HT-29 (cell line): ENCODE results near the gene RXFP4. TPM values are rescaled to one million over a fixed set of nuclear protein-coding genes. Genes with fewer than 3 reads are reported as not detected.
"Not testable (repeated sequence)": the region's sequence is repeated elsewhere in the genome, so short reads cannot be mapped to it uniquely, and the experiment has no call there.

Experiments
- DNase-seq: peaks from one replicate; pipeline ENCODE4 v3.0.0-alpha.2; 2015; ENCODE audit warnings: low spot score
- total RNA-seq: library from RNA; depleted of rRNA; stranded (reverse); fragments of >200 nt; shearing (Covaris generic); gene quantifications from 2 replicates; pipeline ENCODE4 v1.2.3, GENCODE V29; 2014

Gene RXFP4
- total RNA-seq, 1 experiment from 2014 or later, result 3.1 TPM

DNA sequence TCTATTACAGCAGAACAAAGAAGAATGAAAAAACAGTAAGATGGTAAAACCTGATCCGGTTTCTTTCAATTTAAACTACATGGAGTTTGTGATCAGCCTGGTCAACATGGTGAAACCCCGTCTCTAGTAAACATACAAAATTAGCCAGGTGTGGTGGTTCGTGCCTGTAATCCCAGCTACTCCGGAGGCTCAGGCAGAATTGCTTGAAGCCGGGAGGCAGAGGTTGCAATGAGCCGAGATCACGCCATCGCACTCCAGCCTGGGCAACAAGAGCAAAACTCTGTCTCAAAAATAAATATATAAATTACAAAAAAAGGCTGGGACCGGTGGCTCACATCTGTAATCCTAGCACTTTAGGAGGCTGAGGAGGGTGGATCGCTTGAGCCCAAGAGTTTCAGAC lies 10.7 kb upstream of the RXFP4 start:
- not testable (repeated sequence) for DNase-seq

DNA sequence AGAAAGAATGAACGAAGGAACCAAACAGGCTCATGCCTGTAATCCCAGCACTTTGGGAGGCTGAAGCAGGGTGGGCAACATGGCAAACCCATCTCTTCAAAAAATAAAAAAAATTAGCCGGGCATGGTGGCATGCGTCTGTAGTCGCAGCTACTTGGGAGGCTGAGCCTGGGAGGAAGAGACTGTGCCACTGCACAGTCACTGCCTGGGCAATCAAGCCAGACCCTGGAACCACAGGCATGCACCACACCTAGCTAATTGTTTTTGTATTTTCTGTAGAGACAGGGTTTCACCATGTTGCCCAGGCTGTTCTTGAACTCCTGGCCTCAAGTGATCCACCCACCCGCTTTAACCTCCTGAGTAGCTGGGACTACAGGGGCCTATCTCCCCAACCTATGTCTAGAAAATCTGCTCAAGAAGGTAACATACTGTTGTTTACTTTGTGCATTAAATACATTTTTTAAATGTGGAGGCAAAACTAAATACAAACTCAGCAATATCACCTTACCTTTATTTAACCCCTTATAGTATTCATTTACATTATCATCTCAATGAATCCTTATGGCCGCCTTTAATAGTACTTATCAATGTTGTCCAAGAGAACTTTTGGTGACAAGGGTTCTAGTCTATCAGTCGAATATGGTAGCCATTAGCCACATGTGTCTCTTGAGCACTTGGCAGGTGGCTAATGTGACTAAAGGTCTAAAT lies 10.0 kb upstream of the RXFP4 start:
- no peak for DNase-seq

DNA sequence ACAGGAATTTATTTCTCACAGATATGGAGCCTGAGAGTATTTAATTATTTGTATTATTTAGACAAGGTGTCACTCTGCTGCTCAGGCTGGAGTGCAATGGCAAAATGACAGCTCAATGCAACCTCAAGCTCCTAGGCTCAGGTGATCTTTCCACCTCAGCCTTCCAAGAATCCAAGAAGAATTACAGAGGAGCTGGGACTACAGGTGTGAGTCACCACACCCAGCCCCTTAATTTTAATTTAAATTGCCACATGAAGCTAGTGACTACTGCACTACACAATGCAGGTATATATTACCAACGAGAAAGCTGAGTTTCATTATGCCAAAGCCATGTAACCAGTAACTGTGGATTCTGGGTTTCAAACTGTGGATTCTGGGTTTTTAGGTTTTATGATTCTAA lies 9.4 kb upstream of the RXFP4 start:
- no peak for DNase-seq

DNA sequence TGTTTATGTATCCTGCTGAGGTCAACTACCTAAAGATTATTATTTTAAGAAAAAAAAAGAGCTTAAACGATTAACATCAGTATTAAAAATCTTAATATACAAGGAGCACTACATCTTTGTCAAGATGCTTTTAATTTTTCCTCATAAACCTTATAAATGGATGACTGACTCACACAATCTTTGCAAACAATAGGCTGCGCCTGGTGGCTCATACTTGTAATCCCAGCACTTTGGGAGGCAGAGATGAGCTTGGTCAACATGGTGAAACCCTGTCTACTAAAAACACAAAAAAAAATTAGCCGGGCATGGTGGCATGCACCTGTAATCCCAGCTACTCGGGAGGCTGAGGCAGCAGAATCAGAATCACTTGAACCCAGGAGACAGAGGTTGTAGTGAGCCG lies 9.0 kb upstream of the RXFP4 start:
- DNase-seq, result no peak

DNA sequence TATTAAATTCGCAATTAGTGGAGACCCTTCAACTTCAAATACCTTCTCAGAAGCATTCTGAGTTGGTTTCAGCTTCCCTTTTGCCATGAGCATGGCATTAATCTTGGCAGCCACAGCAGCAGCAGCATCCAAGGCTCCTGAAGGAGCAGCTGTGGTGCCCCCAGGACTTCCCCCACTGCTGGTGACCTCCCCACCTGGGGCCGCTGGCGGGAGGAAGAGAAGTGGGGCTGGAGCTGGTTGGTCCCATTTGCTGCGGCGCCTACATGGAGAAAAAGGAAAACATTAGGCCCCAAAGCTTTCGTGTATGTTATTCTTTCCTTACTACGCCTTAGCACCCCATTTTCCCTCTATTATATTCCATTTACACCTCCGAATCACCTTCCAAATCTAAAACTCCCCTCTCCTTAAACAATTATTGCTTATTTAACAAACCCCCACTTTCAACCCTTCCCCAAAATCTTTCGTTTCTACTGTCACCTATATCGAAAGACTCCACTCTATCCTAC lies 7.8 kb upstream of the RXFP4 start:
- DNase-seq, result no peak

DNA sequence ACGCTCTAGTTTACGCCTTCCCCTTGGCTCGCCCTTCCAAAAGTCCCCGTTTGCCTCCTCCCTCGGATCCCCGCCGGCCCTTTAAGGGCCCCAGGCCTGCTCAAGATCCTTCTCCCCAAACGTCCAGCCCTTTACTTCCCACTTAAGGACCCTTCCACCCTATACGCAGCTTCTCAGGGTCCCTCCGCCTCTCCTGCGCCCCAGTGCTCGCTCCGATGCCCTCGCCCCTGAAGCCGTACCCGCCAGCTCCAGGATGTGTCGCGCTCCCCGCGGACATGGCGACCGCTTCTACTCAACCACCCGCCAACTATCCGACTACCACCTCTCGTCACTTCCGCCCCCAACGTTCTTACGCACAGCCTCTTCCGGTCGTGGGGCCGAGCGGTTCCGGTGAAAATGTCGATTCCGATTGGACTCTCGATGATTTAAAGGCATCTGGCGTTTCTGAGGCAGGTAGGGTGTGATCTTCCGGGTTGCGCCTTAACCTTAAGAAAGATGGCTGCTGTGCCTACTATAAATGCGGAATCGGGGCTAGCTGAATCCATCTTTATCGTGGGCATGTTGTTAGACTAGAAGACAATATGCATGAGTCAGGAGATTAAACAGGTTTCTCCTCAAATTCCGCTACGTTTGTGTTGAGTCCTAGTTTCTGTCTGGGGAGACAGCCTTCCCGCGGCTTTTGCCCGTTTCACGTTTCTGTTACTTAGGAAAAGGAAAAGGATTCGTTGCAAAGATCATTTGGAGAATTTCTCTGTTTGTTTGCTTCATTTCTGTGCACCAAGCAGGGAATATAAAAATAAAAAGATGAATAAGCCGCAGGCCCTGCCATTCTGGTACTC lies 7.1 kb upstream of the RXFP4 start, which contains the start of gene KHDC4:
Gene KHDC4 (minus strand): TSS at position 317 of the 839 bp plus-strand sequence. CDS start 40 bp downstream, at position 277.
- DNase-seq, result peak; percentile 98

DNA sequence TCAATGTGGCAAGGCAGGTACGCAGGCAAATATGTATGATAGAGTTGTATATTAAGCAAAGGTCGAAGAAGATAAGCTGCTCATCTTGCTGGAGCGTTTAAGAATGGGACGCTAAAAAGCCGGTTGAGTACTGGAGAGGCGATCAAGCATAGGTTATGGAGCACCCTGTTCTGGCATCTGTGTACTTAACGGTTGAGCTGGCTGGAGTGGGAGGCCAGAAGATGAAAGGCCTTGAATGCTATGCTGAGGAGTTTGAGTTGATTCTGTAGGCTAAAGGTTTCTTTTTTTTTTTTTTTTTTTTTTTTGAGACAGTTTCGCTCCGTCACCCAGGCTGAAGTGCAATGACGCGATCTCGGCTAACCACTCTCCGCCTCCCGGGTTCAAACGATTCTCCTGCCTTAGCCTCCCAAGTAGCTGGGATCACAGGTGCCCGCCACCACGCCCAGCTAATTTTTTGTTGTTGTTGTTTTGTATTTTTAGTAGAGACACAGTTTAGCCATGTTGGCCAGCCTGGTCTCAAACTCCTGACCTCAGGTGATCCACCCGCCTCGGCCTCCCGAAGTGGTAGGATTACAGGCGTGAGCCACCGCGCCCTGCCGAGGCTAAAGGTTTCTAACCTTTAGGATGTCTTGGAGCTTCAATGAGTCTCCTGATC lies 6.4 kb upstream of the RXFP4 start:
- no peak for DNase-seq

DNA sequence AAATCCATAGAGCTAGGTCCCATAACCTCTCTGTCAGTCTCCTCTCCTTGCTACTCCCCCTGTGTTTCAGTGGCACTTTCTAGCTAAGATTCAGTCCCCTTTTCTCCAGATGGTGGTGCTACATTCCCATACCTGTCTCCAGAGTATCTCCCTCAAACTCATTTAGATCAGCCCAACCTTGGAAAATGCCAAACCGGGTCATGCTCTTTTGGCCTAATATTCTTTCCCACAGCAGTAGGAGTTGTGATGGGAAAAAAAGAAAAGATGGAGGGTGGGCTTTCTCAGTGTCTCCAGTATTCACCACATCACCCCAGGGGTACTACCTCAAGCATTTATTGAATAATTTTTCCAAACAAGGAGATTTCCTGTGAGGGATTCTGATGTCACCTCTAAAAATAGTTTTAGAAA lies 3.2 kb upstream of the RXFP4 start:
- DNase-seq, result peak; percentile 79

DNA sequence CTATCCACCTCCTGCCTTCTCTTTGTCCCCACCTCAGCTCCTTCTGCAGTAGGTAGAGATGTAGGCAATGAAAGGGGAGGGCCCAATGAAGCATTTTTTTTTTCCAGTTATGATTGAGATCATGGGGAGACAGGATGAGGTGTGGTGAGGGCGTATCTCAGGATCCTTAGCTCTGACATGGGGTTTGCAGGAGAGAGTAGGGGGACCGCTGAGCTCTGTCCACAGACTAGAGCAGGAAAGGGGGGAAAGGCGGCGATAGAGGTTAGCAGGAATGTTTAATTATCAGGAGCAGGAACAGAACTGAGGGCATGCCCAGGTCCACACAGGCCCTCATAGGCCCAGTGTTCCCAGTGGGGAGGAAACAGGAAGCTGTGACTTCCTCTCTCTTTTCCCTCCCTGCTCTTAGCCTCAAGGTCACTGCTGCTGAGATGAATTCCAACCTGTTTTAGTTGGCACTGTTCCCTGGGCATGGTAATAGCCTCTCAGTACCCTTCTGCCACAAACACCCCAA lies 901 bp upstream of the RXFP4 start:
- DNase-seq, result peak; percentile 88

DNA sequence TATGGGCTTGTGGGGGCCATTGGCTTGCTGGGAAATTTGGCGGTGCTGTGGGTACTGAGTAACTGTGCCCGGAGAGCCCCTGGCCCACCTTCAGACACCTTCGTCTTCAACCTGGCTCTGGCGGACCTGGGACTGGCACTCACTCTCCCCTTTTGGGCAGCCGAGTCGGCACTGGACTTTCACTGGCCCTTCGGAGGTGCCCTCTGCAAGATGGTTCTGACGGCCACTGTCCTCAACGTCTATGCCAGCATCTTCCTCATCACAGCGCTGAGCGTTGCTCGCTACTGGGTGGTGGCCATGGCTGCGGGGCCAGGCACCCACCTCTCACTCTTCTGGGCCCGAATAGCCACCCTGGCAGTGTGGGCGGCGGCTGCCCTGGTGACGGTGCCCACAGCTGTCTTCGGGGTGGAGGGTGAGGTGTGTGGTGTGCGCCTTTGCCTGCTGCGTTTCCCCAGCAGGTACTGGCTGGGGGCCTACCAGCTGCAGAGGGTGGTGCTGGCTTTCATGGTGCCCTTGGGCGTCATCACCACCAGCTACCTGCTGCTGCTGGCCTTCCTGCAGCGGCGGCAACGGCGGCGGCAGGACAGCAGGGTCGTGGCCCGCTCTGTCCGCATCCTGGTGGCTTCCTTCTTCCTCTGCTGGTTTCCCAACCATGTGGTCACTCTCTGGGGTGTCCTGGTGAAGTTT lies 550 bp downstream of the RXFP4 start:
- no peak for DNase-seq

DNA sequence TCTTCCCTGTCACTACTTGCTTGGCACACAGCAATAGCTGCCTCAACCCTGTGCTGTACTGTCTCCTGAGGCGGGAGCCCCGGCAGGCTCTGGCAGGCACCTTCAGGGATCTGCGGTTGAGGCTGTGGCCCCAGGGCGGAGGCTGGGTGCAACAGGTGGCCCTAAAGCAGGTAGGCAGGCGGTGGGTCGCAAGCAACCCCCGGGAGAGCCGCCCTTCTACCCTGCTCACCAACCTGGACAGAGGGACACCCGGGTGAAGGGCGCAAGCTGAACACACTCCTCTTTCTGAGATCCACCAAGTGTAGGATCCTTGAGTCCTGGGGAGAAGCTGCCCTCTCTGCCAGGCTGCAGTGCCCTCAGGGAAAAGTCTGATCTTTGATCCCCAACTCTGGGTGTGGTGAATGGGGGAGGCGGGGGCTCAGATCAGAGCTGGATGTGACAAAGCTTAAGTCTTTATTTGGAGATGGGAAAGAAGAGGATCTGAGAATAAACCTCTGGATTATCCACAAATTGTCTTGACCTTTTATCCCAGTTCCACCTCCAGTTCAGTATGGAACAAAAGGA lies 1.2 kb downstream of the RXFP4 start:
- peak; percentile 53 for DNase-seq

DNA sequence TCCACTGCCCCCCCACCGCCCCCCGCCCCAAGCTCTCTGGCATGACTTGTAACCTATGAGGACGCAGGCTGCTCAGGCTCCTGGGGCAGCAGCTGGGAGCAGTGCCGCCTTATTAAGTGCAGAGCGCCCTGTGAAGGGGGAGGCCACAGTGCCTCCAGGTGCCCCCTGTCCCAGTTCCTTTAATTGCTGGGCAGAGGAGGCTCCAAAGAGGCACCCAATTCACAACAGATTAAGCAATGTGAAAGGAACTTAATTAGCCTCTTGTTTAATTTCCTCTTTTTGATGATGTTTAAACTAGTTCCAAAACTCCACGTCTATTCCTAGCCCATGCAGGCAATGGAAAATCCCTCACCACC lies 3.0 kb downstream of the RXFP4 start:
- DNase-seq, result no peak

DNA sequence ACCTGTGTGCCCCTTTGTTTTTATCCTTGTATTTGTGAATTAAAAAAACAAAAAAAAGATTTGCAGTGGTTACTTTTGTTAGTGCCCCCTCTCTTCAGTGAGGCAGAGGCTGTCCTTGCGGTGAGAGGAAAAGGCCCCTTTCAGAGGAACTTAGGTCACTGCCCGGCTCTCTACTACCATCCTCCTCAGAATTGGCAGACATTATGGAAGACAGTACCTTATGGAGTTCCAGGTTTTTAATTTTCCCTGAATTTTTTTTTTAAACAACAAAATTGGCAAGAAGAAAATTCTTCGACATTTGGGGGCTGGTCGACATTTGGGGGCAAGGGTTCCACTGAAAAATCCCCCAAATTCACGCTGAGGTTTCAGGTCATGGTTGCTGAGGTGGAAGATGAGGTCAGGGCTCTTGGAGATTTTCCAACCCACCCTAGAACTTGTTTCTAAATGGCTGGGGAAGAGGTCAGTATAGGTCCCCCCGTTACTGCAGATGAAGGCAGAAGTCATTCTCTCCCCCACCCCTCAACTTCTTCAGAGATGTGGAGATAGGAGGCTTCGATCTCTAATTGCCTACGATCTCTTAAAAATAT lies 5.3 kb downstream of the RXFP4 start:
- DNase-seq, result no peak

DNA sequence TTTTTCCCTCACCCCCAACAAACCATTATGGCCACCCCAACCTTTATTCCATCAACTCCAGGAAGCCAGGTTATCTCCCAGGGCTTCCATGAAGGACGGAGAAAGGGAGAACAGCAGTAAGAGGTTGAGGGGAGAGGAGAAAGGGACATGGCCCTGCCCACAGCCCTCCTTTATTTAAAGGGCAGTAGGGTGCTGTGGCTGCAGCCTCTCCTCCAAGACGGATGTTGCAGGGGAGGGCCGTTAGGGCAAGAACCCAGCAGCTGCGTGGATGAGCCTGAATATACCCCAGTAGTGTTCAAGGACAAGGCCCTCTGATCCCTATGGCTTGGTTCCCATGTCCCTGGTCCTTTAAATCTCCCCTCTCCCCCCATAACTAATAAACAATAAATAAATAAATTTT lies 5.9 kb downstream of the RXFP4 start:
- DNase-seq, result no peak

DNA sequence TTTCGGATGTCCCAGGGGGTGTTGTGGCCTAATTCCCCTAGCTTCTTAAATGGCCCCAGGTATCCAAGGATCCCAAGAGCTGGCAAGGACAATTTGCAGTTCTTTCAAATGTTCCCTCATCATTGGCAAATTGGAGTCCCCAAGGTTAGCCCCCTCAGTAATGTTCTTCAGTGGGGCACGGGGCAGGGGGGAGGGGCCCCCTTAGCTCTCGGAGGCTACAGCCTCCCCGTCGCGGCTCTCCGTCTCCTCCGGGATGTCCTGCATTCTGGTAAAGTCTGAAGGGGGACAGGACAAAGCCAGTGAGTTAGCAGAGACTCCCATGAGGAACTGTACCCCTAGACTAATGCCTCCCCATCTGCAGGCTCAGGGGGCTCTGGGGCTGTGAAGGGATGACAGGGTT lies 6.3 kb downstream of the RXFP4 start:
- no peak for DNase-seq

DNA sequence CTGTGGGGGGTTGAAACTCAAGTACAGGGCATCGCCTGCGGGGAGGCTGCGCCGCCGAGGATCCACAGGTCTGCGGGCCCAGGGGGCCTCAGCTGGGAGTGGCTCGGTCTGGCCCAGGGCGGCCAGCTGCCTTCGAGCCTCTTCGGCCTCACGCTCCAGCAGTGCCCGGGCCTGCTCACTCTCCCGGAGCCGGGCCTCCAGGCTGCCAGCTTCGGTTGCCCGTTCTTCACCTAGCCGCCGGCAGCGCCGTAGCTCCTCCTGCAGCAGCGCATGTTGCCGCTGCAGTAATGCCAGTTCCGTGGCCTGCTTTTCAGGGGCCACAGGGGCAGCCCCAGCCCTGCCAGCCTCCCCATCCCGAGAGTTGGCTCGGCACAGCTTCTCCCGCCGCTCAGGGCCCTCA lies 9.4 kb downstream of the RXFP4 start:
- DNase-seq, result no peak

DNA sequence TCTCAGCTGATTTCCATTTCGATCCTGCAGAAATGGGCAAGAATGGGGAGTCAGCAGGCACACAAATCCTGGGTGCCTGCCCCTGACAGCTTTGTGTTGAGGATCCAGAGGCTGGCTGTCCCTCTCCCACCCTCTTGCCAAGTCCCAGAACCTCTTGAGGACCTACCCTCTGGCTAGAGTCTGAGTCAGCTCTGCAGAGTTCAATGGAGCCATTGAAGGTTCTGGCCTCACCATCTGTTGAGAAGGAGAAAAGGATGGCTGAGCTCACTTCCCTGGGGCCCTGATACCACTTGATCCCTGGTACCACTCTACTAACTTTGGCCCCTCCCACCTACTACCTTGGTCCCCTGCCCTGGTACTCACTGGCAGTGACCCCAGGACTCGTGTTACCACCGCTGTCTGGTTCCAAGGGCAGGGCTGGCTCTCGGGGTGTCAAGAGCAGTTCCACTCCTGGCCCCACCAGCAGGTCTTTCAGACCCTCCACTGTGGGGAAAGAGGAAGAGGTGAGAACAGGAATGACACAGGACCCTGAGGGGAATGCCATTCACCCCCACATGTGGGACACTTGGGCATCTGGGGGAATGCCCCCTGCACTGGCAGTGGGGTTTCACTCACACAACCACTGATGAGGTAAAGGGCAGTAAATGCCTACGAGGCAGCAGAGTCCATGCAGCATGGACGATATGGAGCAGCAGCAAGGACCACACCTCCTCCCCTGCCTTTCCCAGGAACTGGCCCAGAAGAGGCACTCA lies 10.5 kb downstream of the RXFP4 start:
- no peak for DNase-seq

DNA sequence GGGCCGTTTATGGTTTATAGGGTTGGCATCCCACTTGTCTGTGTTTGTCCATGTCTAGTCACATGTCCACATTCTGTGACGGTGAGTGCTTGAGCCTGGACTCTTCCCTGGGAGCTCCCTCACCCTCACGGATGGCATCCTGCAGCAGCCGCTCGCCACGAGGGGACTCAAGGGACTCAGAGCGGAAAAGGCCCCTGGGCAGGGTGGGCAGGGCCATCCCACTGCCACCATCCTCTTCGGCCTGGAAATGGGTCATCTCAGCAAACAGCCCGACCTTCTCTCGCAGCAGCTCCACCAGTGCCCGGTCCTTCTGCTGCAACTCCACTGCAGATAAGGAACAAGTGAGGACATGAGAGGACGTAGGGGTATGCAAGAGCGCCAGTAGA lies 11.1 kb downstream of the RXFP4 start:
- no peak for DNase-seq

DNA sequence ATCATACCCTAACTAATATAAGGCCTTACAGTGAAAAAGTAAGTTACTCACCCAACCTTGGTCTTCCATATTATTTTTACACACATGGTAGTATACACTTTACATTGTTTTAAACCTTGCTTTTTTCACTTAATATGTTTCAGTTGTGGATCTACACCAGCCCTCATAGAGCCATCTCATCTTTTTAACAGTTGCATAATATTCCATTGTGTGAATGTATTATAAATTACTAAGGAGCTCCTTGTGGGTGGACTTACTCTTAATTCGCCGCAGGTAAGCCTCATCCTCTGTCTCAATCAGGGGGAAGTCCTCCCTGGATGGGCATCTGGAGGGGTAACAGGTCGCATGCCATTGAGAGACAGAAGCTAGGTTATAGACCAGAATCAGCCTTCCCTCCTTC lies 13.2 kb downstream of the RXFP4 start:
- DNase-seq, result no peak

DNA sequence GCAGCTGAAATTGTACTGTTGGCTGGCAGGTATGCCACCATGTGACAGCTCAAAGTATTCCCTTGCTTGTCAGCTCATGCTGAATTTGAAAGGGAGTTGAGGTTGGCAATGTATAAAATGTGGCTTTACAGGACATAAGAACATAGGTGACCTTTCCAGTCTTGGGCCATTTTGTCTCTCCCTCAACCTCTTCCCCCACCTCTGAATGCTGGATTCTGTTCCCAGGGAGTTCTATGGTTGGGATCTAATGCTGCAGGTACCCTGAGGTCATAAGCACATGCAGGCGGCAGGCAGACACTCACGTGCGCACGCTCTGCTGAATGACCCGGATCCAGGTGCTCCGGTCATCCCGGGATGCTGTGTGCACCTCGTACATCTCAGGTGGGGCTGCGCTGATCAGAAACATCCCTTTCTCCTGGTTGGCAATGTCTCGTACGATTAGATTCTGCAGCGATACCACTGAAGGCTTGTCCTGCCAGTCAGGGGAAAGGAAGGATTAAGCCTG lies 16.0 kb downstream of the RXFP4 start:
- no peak for DNase-seq
